Measurements from ENCODE around the gene EFCAB11. TPM values are rescaled to one million over a fixed set of nuclear protein-coding genes. Genes with fewer than 3 reads are reported as not detected.
A peak's percentile ranks its signal among the peaks of the same experiment; 100 is the strongest.

EFCAB11 gene
- total and polyA plus RNA-seq, 2 experiments from 2014 or later, result 7.2 to 10.8 TPM

- H3K36me3 ChIP-seq (replicated peaks; ENCODE audit: insufficient read depth, low read depth), result no peaks in the 10 kb centered on the region
- no peak overlapping the region for H3K4me3 ChIP-seq
- no peaks in the 10 kb centered on the region for H3K9me3 ChIP-seq (ENCODE audit: low read depth)
- H3K4me2 ChIP-seq, result peak overlapping the region; percentile 59
- H3K27me3 ChIP-seq, result no peaks in the 10 kb centered on the region
- peak overlapping the region; percentile 69 for H3K27ac ChIP-seq
- no peak for DNase-seq (ENCODE audit: low spot score)
- no peaks in the 10 kb centered on the region for H3K4me1 ChIP-seq (ENCODE audit: insufficient read depth)
- no peaks in the 10 kb centered on the region for H3K79me2 ChIP-seq
- no peak for TF ChIP-seq CTCF (IDR thresholded peaks at IDR 0.05; ENCODE audit: poor library complexity)
- TF ChIP-seq EZH2phosphoT487 (IDR thresholded peaks at IDR 0.05; ENCODE audit: low read depth, severe bottlenecking, unreplicated experiment), result no peak
- no peak for TF ChIP-seq EZH2 (IDR thresholded peaks at IDR 0.05; ENCODE audit: borderline replicate concordance)
- no peaks in the 10 kb centered on the region for H4K20me1 ChIP-seq (ENCODE audit: insufficient read depth, poor library complexity, severe bottlenecking)
- WGBS (ENCODE audit: low lambda C conversion rate, missing lambda C conversion rate), result 80% methylated on average over 11 of the region's 11 CpGs
- no peaks in the 10 kb centered on the region for H3K9me2 ChIP-seq (replicated peaks; ENCODE audit: insufficient read depth)
- H2AFZ ChIP-seq, result no peak overlapping the region
Measured at GRCh38 chr14:89814126-89814525, 140.4 kb downstream of the EFCAB11 start.

GRCh38 chr14:89813617-89814031, 140.9 kb downstream of the EFCAB11 start:
- Histone ChIP-seq H3K4me2 (peak overlapping the region; percentile 59), H3K36me3 (replicated peaks; ENCODE audit: insufficient read depth, low read depth) (no peaks in the 10 kb centered on the region), H3K27ac (peak overlapping the region; percentile 69), H3K4me1 (ENCODE audit: insufficient read depth) (no peaks in the 10 kb centered on the region), H3K4me3 (no peak overlapping the region), H4K20me1 (ENCODE audit: insufficient read depth, poor library complexity, severe bottlenecking) (no peaks in the 10 kb centered on the region), H3K79me2 (no peaks in the 10 kb centered on the region), H3K9me2 (replicated peaks; ENCODE audit: insufficient read depth) (no peaks in the 10 kb centered on the region), H2AFZ (no peak overlapping the region), H3K27me3 (no peaks in the 10 kb centered on the region), H3K9me3 (ENCODE audit: low read depth) (no peaks in the 10 kb centered on the region)
- DNase-seq (ENCODE audit: low spot score), result peak; percentile 43
- WGBS (ENCODE audit: low lambda C conversion rate, missing lambda C conversion rate), result 33% methylated on average over 12 of the region's 12 CpGs
- TF ChIP-seq CTCF (IDR thresholded peaks at IDR 0.05; ENCODE audit: poor library complexity) (no peak), EZH2phosphoT487 (IDR thresholded peaks at IDR 0.05; ENCODE audit: low read depth, severe bottlenecking, unreplicated experiment) (no peak), EZH2 (IDR thresholded peaks at IDR 0.05; ENCODE audit: borderline replicate concordance) (no peak)

GRCh38 chr14:89811954-89812575, 142.5 kb downstream of the EFCAB11 start:
- no peak for DNase-seq (ENCODE audit: low spot score)
- 88% methylated on average over 5 of the region's 5 CpGs for WGBS (ENCODE audit: low lambda C conversion rate, missing lambda C conversion rate)
- no peaks in the 10 kb centered on the region for H4K20me1 ChIP-seq (ENCODE audit: insufficient read depth, poor library complexity, severe bottlenecking)
- peaks cover 6% of the 10 kb centered on the region for H3K4me1 ChIP-seq (ENCODE audit: insufficient read depth)
- no peaks in the 10 kb centered on the region for H3K9me3 ChIP-seq (ENCODE audit: low read depth)
- no peak overlapping the region for H3K4me3 ChIP-seq
- no peaks in the 10 kb centered on the region for H3K27me3 ChIP-seq
- H3K9me2 ChIP-seq (replicated peaks; ENCODE audit: insufficient read depth), result no peaks in the 10 kb centered on the region
- no peak overlapping the region for H3K27ac ChIP-seq
- H3K36me3 ChIP-seq (replicated peaks; ENCODE audit: insufficient read depth, low read depth), result no peaks in the 10 kb centered on the region
- H3K4me2 ChIP-seq, result no peak overlapping the region
- H2AFZ ChIP-seq, result no peak overlapping the region
- no peaks in the 10 kb centered on the region for H3K79me2 ChIP-seq
- TF ChIP-seq CTCF (IDR thresholded peaks at IDR 0.05; ENCODE audit: poor library complexity) (no peak), EZH2 (IDR thresholded peaks at IDR 0.05; ENCODE audit: borderline replicate concordance) (no peak), EZH2phosphoT487 (IDR thresholded peaks at IDR 0.05; ENCODE audit: low read depth, severe bottlenecking, unreplicated experiment) (no peak)

Measured in hepatocyte (in vitro differentiated cells).